K562 (cell line): ENCODE results near the gene TUBA1B. TPM values are rescaled to one million over a fixed set of nuclear protein-coding genes. Genes with fewer than 3 reads are reported as not detected.

Source experiments
- ARID3B ChIP-seq: fragments of 250-450 bp; sonication (Bioruptor Pico); IDR thresholded peaks from 2 replicates; pipeline ENCODE4 v1.4.0; 2020; ENCODE audit warnings: borderline replicate concordance
- ATF1 ChIP-seq, 2 experiments: fragments of 450-650 bp in 1 of 2; IDR thresholded peaks; 2 replicates each; pipeline ENCODE4 v1.6.1; 2016; ENCODE audit warnings: missing compliant biosample characterization in 1 of 2, missing genetic modification characterization in 1 of 2
- CCAR2 ChIP-seq: fragments of 200-400 bp; formaldehyde crosslinking; IDR thresholded peaks from 2 replicates; pipeline ENCODE4 v1.6.1; 2017; ENCODE audit warnings: mild to moderate bottlenecking, low read depth, low read length
- ETS1 ChIP-seq: conservative IDR thresholded peaks from 2 replicates; pipeline ENCODE4 v1.6.1; 2011; ENCODE audit warnings: low read depth, mild to moderate bottlenecking, low read length; ENCODE audit not compliant: control insufficient read depth
- HDAC2 ChIP-seq: fragments of 450-650 bp; IDR thresholded peaks from 2 replicates; pipeline ENCODE4 v1.6.1; 2016; ENCODE audit warnings: mild to moderate bottlenecking
- HMGN3 ChIP-seq: IDR thresholded peaks from 2 replicates; pipeline ENCODE4 v1.6.1; 2011; ENCODE audit warnings: borderline replicate concordance, low read depth, mild to moderate bottlenecking, mixed read lengths, low read length; ENCODE audit not compliant: insufficient read length; ENCODE audit errors: extremely low read depth
- IRF1 ChIP-seq: sonication (generic); formaldehyde crosslinking; IDR thresholded peaks from 2 replicates; pipeline ENCODE4 v1.8.0; 2022; ENCODE audit warnings: missing genetic modification reagents, mild to moderate bottlenecking, borderline replicate concordance
- KAT7 ChIP-seq: sonication (generic); formaldehyde crosslinking; IDR thresholded peaks from 2 replicates; pipeline ENCODE4 v1.8.0; 2022; ENCODE audit warnings: missing genetic modification reagents, mild to moderate bottlenecking, borderline replicate concordance
- SAFB2 ChIP-seq: fragments of 200-400 bp; formaldehyde crosslinking; IDR thresholded peaks from 2 replicates; pipeline ENCODE4 v1.6.1; 2018; ENCODE audit warnings: borderline replicate concordance, low read length, low read depth, moderate library complexity; ENCODE audit not compliant: severe bottlenecking
- SNAPC5 ChIP-seq: fragments of 250-450 bp; sonication (Bioruptor Pico); IDR thresholded peaks from 2 replicates; pipeline ENCODE4 v1.8.0; 2021; ENCODE audit warnings: moderate library complexity, mild to moderate bottlenecking, inconsistent platforms
- STAG1 ChIP-seq: sonication (generic); formaldehyde crosslinking; IDR thresholded peaks from 2 replicates; pipeline ENCODE4 v1.5.0; 2020; ENCODE audit warnings: missing genetic modification reagents, borderline replicate concordance
- STAT5B ChIP-seq: fragments of 250-450 bp; sonication (Bioruptor Pico); IDR thresholded peaks from 2 replicates; pipeline ENCODE4 v1.8.0; 2021; ENCODE audit warnings: mild to moderate bottlenecking, inconsistent platforms
- USF2 ChIP-seq: sonication (generic); formaldehyde crosslinking; IDR thresholded peaks from 2 replicates; pipeline ENCODE4 v1.5.0; 2020; ENCODE audit warnings: missing genetic modification reagents
- ZFX ChIP-seq: sonication (generic); formaldehyde crosslinking; IDR thresholded peaks from 2 replicates; pipeline ENCODE4 v1.8.0; 2022; ENCODE audit warnings: mild to moderate bottlenecking, missing genetic modification reagents, moderate library complexity
- ZNF449 ChIP-seq: fragments of 250-450 bp; sonication (Bioruptor Pico); IDR thresholded peaks from 2 replicates; pipeline ENCODE4 v1.8.0; 2022; ENCODE audit warnings: moderate library complexity, mild to moderate bottlenecking, inconsistent platforms
- polyA plus RNA-seq, 8 experiments: library from polyadenylated mRNA; depleted of rRNA in 4 of 8; stranded (reverse) in 5 of 8; unstranded in 3 of 8; fragments of >200 nt; fragmentation: Nextera tagmentation in 2 of 8; fragmentation: Illumina TruSeq in 1 of 8; extraction: Ambion mirVana in 2 of 8; extraction: Trizol in 1 of 8; gene quantifications; 2 replicates each; pipeline versions ENCODE4 v1.2.1 to v1.2.3, GENCODE V29; 2011 to 2014; ENCODE audit warnings: inconsistent platforms in 1 of 8, missing spikeins in 1 of 8
- total RNA-seq, 7 experiments: library from RNA; depleted of rRNA in 6 of 7; stranded (reverse); fragments of >200 nt in 6 of 7; fragmentation: Illumina TruSeq in 2 of 7; extraction: Trizol in 2 of 7; gene quantifications; 2 replicates each; pipeline versions ENCODE4 v1.2.1 to v1.2.3, GENCODE V29; 2011 to 2021; ENCODE audit warnings: low replicate concordance in 1 of 7
- TF ChIP-seq, protein P1 (sequence below): sonication (generic); formaldehyde crosslinking; IDR thresholded peaks from 2 replicates; pipeline ENCODE4 v1.9.0; 2022; ENCODE audit warnings: mild to moderate bottlenecking, missing genetic modification reagents

The TUBA1B gene
- total and polyA plus RNA-seq, 9 of the 15 experiments (the other 6 are each of a cell fraction or from before 2014, with no cell fraction given), result 2,189 to 4,624 (median 2,628) TPM

DNA sequence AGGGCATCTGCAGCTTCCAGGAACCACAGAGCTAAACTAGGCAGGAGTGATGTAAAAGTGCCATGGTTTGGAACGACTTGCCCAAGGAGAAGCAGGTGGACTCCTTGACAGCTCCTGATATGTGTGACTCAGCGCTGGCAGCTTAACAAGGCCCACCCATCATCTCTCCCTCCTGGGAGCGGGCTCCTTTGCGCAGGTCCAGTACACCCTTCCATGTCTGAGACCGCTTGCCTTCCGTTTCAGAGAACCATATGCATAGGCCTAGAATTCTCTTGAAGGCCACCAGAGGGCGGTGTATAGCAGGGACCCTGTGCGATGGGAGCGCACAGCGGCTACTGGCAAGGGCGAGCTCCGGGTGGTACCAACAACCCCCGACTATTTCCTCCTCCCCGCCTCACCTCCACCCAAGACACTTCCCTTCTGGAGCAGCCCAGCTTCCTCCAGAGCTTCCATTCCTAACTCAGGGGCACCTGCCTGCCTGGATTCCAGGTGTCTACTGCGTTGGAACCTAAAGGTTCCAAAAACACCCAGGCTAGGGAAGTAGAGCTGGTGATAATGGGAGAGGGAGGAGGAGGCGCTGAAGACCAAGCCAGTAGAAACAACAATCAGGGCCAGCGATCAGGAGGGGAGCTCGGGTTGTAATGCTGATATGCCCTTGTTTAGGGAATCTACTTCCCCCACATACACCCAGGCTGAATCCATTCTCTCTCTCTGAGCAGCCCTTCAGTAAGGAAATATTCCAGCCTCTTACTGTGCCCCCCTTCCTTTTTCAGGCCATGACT is 42.9 kb downstream of the TUBA1B start (continued):
- TF ChIP-seq HMGN3 (no peak), ZFX (CRISPR knock-in tag) (peak; percentile 53), CCAR2 (no peak), SAFB2 (no peak), IRF1 (CRISPR knock-in tag) (no peak), ZNF449 (CRISPR knock-in tag) (0 out of 2 replicates have a peak, but pooled peaks have one; percentile 32), STAG1 (CRISPR knock-in tag) (no peak), HDAC2 (0 out of 2 replicates have a peak, but pooled peaks have one; percentile 51), SNAPC5 (CRISPR knock-in tag) (no peak), ATF1 (CRISPR knock-in tag; IDR thresholded peaks at IDR 0.05) (no peak), ATF1 (tag; IDR thresholded peaks at IDR 0.05) (peak; percentile 44), KAT7 (CRISPR knock-in tag) (no peak), STAT5B (CRISPR knock-in tag) (no peak), ETS1 (no peak), ARID3B (CRISPR knock-in tag) (no peak), USF2 (CRISPR knock-in tag) (no peak)
- TF ChIP-seq, protein P1, sequence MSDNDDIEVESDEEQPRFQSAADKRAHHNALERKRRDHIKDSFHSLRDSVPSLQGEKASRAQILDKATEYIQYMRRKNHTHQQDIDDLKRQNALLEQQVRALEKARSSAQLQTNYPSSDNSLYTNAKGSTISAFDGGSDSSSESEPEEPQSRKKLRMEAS (CRISPR knock-in tag), result peak; percentile 65
